Endothelial cell of umbilical vein (primary cell): ENCODE results near the gene MRO. TPM values are rescaled to one million over a fixed set of nuclear protein-coding genes. Genes with fewer than 3 reads are reported as not detected.

Experiments used
- BruUV-seq: library from RNA; stranded (reverse); fragments of 400-500 nt; replicated peaks from 2 replicates; lab custom pipeline; 2021; lab: Mats Ljungman, UMichigan
- CTCF ChIA-PET: fragments of 300-600, 350-600 bp; sonication (Branson Sonifier 250); formaldehyde crosslinking; loops from one replicate; lab custom pipeline; 2021; ENCODE audit warnings: antibody characterized with exemption, inconsistent platforms; lab: Charles Lee
- POLR2A ChIA-PET: fragments of 300-600, 350-600 bp; sonication (Branson Sonifier 250); formaldehyde crosslinking; loops from one replicate; lab custom pipeline; 2021; ENCODE audit warnings: antibody characterized with exemption, inconsistent platforms; lab: Charles Lee
- DNase-seq: peaks from one replicate; pipeline ENCODE4 v3.0.0-alpha.2; 2011; ENCODE audit warnings: low read depth, low spot score
- FAIRE-seq: peaks from 2 replicates; lab custom pipeline; 2011; peaks lifted over from hg19 to GRCh38; lab: Jason Lieb, UNC
- H2AFZ ChIP-seq: 2 replicates; pipeline ENCODE4 v1.6.0; 2012; ENCODE audit warnings: low read depth, low read length, control low read depth, inconsistent platforms
- H3K27ac ChIP-seq: 2 replicates; pipeline ENCODE4 v1.5.1; 2011; ENCODE audit warnings: low read depth, mild to moderate bottlenecking, control low read depth, low read length, moderate library complexity; ENCODE audit not compliant: insufficient read depth
- H3K27me3 ChIP-seq, 2 experiments: 2 replicates each; pipeline versions ENCODE4 v1.6.0 to v1.6.1; 2011; ENCODE audit warnings: low read length in 2 of 2, mixed read lengths in 1 of 2; ENCODE audit not compliant: control insufficient read depth in 2 of 2, insufficient read depth in 2 of 2
- H3K36me3 ChIP-seq, 2 experiments: 2 replicates in 1 of 2; 3 replicates in 1 of 2; pipeline ENCODE4 v1.5.1; 2011; ENCODE audit warnings: low read length in 2 of 2, mild to moderate bottlenecking in 1 of 2, moderate library complexity in 1 of 2; ENCODE audit not compliant: control insufficient read depth in 2 of 2, insufficient read depth in 2 of 2; ENCODE audit errors: extremely low read depth in 1 of 2
- H3K4me1 ChIP-seq: 3 replicates; pipeline ENCODE4 v1.5.1; 2011; ENCODE audit warnings: mild to moderate bottlenecking, low read length; ENCODE audit not compliant: control insufficient read depth, insufficient read depth; ENCODE audit errors: extremely low read depth
- H3K4me2 ChIP-seq: 2 replicates; pipeline ENCODE4 v1.6.1; 2011; ENCODE audit warnings: low read length, control low read depth, mixed read lengths; ENCODE audit not compliant: insufficient read depth
- H3K4me3 ChIP-seq, 3 experiments: fragments of 200-600 bp in 1 of 3; sonication (generic), shearing (Covaris generic) in 1 of 3; replicated peaks in 1 of 3; 2 replicates each; pipeline ENCODE4 v1.5.1; 2011 to 2016; ENCODE audit warnings: control low read depth in 3 of 3, low read length in 3 of 3, mild to moderate bottlenecking in 2 of 3, inconsistent platforms in 1 of 3, low read depth in 1 of 3, moderate library complexity in 1 of 3; ENCODE audit not compliant: insufficient read depth in 1 of 3
- H3K79me2 ChIP-seq: 2 replicates; pipeline ENCODE4 v1.6.0; 2012; ENCODE audit warnings: low read length, inconsistent platforms; ENCODE audit not compliant: control insufficient read depth, insufficient read depth
- H3K9ac ChIP-seq: replicated peaks from 2 replicates; pipeline ENCODE3; 2011; ENCODE audit warnings: low read length, control low read depth; ENCODE audit not compliant: insufficient read depth; ENCODE audit errors: extremely low read depth
- H3K9me1 ChIP-seq: replicated peaks from 3 replicates; pipeline ENCODE4 v1.6.0; 2011; ENCODE audit warnings: mild to moderate bottlenecking, low read length; ENCODE audit not compliant: control insufficient read depth, insufficient read depth; ENCODE audit errors: extremely low read depth
- H3K9me3 ChIP-seq: replicated peaks from 2 replicates; pipeline ENCODE4 v1.5.1; 2012; ENCODE audit warnings: low read length, inconsistent platforms; ENCODE audit not compliant: control insufficient read depth, insufficient read depth
- H4K20me1 ChIP-seq: replicated peaks from 2 replicates; pipeline ENCODE3; 2011; ENCODE audit warnings: mild to moderate bottlenecking, low read length; ENCODE audit not compliant: control insufficient read depth, insufficient read depth; ENCODE audit errors: extremely low read depth
- CTCF ChIP-seq, 2 donors: IDR thresholded peaks; 1 replicate in 1 of 2; 2 replicates in 1 of 2; pipeline ENCODE4 v1.5.1; 2011; ENCODE audit warnings: low read length in 2 of 2, mild to moderate bottlenecking in 2 of 2, moderate library complexity in 2 of 2, control low read depth in 1 of 2, inconsistent platforms in 1 of 2, low read depth in 1 of 2; ENCODE audit not compliant: insufficient read depth in 1 of 2; ENCODE audit errors: extremely low read depth in 1 of 2
- EZH2 ChIP-seq: IDR thresholded peaks from 2 replicates; pipeline ENCODE4 v1.6.1; 2012; ENCODE audit warnings: borderline replicate concordance, low read depth, mild to moderate bottlenecking, moderate library complexity, low read length, inconsistent platforms; ENCODE audit not compliant: severe bottlenecking
- FOS ChIP-seq: IDR thresholded peaks from 2 replicates; pipeline ENCODE4 v1.6.1; 2011; ENCODE audit warnings: mild to moderate bottlenecking, low read length, moderate library complexity, borderline replicate concordance; ENCODE audit not compliant: insufficient read depth
- GATA2 ChIP-seq: IDR thresholded peaks from 2 replicates; pipeline ENCODE4 v1.7.0; 2011; ENCODE audit warnings: low read depth, mild to moderate bottlenecking, moderate library complexity, mixed read lengths, low read length; ENCODE audit not compliant: insufficient read length, insufficient read depth
- JUN ChIP-seq: IDR thresholded peaks from 2 replicates; pipeline ENCODE4 v1.6.1; 2011; ENCODE audit warnings: borderline replicate concordance, low read depth; ENCODE audit not compliant: insufficient read length, insufficient read depth
- MAX ChIP-seq: IDR thresholded peaks from 2 replicates; pipeline ENCODE4 v1.6.1; 2011; ENCODE audit not compliant: insufficient read depth, insufficient read length
- MYC ChIP-seq: IDR thresholded peaks from one replicate; pipeline ENCODE4 v1.6.1; 2011; ENCODE audit warnings: mild to moderate bottlenecking, low read depth, low read length
- POLR2A ChIP-seq: IDR thresholded peaks from 2 replicates; pipeline ENCODE4 v1.6.1; 2012; ENCODE audit warnings: low read depth, mild to moderate bottlenecking, control low read depth, low read length
- POLR2AphosphoS5 ChIP-seq: IDR thresholded peaks from 2 replicates; pipeline ENCODE4 v1.6.1; 2012; ENCODE audit warnings: low read depth, mild to moderate bottlenecking, control low read depth, low read length, moderate library complexity; ENCODE audit not compliant: insufficient read depth
- dilution Hi-C: fragments of 300-500 bp; cut with MboI; formaldehyde crosslinking; loops from one replicate; pipeline ENCODE4 v1.15.0; 2019; ENCODE audit warnings: low sequenced_read_pairs; ENCODE audit not compliant: extremely low pct_ligation_motif_present
- intact Hi-C: fragments of 100-400 bp; cut with micrococcal nuclease; formaldehyde crosslinking; loops from one replicate; pipeline ENCODE4 v1.10.0; 2022
- polyA plus RNA-seq, 4 experiments: library from polyadenylated mRNA; depleted of rRNA in 3 of 4; stranded (reverse) in 3 of 4; unstranded in 1 of 4; fragments of >200 nt; gene quantifications; 2 replicates each; pipeline versions ENCODE4 v1.2.1 to v1.2.3, GENCODE V29; 2011 to 2012; ENCODE audit warnings: missing spikeins in 1 of 4
- total RNA-seq: library from RNA; stranded (reverse); gene quantifications from 2 replicates; pipeline ENCODE4 v1.2.3, GENCODE V29; 2021

The MRO gene
- total and polyA plus RNA-seq, 2 donors (not counting 3 experiments of a cell fraction or from before 2014, with no cell fraction given) = not detected

- ChIA-PET POLR2A (no interaction called here), CTCF (interaction anchor here (1.1 kb wide), 1 partner anchor 41 kb away, joined by 3 read pairs; no protein-coding TSS in a partner anchor)
- H3K9ac ChIP-seq = no peak overlapping the region
- H3K9me3 ChIP-seq = no peaks in the 10 kb centered on the region
- H2AFZ ChIP-seq = no peak overlapping the region
- no peak overlapping the region for H3K27ac ChIP-seq
- no peak overlapping the region for H3K4me3 ChIP-seq
- no peaks in the 10 kb centered on the region for H3K79me2 ChIP-seq
- no peaks in the 10 kb centered on the region for H3K4me1 ChIP-seq
- peaks cover 0 to 2% of the 10 kb centered on the region in 2 experiments for H3K27me3 ChIP-seq
- H3K4me2 ChIP-seq = no peak overlapping the region
- FAIRE-seq = no peak
- H4K20me1 ChIP-seq = no peaks in the 10 kb centered on the region
- intact Hi-C loops = no loop called here
- no peaks in the 10 kb centered on the region for H3K9me1 ChIP-seq
- BruUV-seq = no TSS peak
- TF ChIP-seq JUN (no peak), FOS (no peak), CTCF (IDR thresholded peaks at IDR 0.05; ENCODE audit: extremely low read depth in 1 of 2, insufficient read depth in 1 of 2, low read depth in 1 of 2, low read length in 2 of 2) (no peak), POLR2A (no peak), EZH2 (no peak), GATA2 (no peak), MYC (no peak), MAX (no peak), POLR2AphosphoS5 (no peak)
- DNase-seq = no peak
- dilution Hi-C loops = no loop called here
- H3K36me3 ChIP-seq = no peaks in the 10 kb centered on the region
Measured at GRCh38 chr18:50825621-50826020, 5.8 kb upstream of the MRO start.
